HEK293 (cell line): Measurements from ENCODE around the gene ANXA2.

Experiments used
- KLF8 ChIP-seq: fragments of 450-650 bp; formaldehyde crosslinking; IDR thresholded peaks from 2 replicates; pipeline ENCODE4 v1.5.1; 2016; ENCODE audit warnings: missing biosample characterization, missing genetic modification characterization
- RBAK ChIP-seq: fragments of 450-650 bp; formaldehyde crosslinking; IDR thresholded peaks from 2 replicates; pipeline ENCODE4 v1.5.1; 2016; ENCODE audit warnings: missing biosample characterization, missing genetic modification characterization
- SCRT2 ChIP-seq: fragments of 450-650 bp; formaldehyde crosslinking; IDR thresholded peaks from 2 replicates; pipeline ENCODE4 v1.5.1; 2016; ENCODE audit warnings: missing biosample characterization, missing genetic modification characterization
- TCF7L2 ChIP-seq: IDR thresholded peaks from 2 replicates; pipeline ENCODE4 v1.6.1; 2011; ENCODE audit warnings: low read depth, mild to moderate bottlenecking, inconsistent platforms, low read length, moderate library complexity, borderline replicate concordance
- ZNF202 ChIP-seq: fragments of 450-650 bp; formaldehyde crosslinking; IDR thresholded peaks from 2 replicates; pipeline ENCODE4 v1.5.1; 2016; ENCODE audit warnings: missing biosample characterization, missing genetic modification characterization, borderline replicate concordance
- ZNF404 ChIP-seq: fragments of 450-650 bp; formaldehyde crosslinking; IDR thresholded peaks from 2 replicates; pipeline ENCODE4 v1.5.1; 2017; ENCODE audit warnings: missing biosample characterization, missing genetic modification characterization
- ZNF555 ChIP-seq: fragments of 450-650 bp; formaldehyde crosslinking; conservative IDR thresholded peaks from 2 replicates; pipeline ENCODE4 v1.5.1; 2017; ENCODE audit warnings: missing biosample characterization, mild to moderate bottlenecking, missing genetic modification characterization, inconsistent platforms
- ZNF707 ChIP-seq: fragments of 450-650 bp; formaldehyde crosslinking; IDR thresholded peaks from 2 replicates; pipeline ENCODE4 v1.5.1; 2016; ENCODE audit warnings: missing biosample characterization, missing genetic modification characterization
- ZNF777 ChIP-seq: fragments of 450-650 bp; formaldehyde crosslinking; IDR thresholded peaks from 2 replicates; pipeline ENCODE4 v1.5.1; 2017; ENCODE audit warnings: missing biosample characterization, missing genetic modification characterization, borderline replicate concordance
- TF ChIP-seq, protein P1 (sequence below): fragments of 450-650 bp; formaldehyde crosslinking; IDR thresholded peaks from 2 replicates; pipeline ENCODE4 v1.5.1; 2016; ENCODE audit warnings: missing biosample characterization, missing genetic modification characterization
- TF ChIP-seq, protein P2 (sequence below): fragments of 450-650 bp; formaldehyde crosslinking; IDR thresholded peaks from 2 replicates; pipeline ENCODE4 v1.5.1; 2016; ENCODE audit warnings: missing biosample characterization, missing genetic modification characterization, low read depth
- TF ChIP-seq, protein P3 (sequence below): fragments of 450-650 bp; formaldehyde crosslinking; IDR thresholded peaks from 2 replicates; pipeline ENCODE4 v1.5.1; 2016; ENCODE audit warnings: missing biosample characterization, missing genetic modification characterization

DNA sequence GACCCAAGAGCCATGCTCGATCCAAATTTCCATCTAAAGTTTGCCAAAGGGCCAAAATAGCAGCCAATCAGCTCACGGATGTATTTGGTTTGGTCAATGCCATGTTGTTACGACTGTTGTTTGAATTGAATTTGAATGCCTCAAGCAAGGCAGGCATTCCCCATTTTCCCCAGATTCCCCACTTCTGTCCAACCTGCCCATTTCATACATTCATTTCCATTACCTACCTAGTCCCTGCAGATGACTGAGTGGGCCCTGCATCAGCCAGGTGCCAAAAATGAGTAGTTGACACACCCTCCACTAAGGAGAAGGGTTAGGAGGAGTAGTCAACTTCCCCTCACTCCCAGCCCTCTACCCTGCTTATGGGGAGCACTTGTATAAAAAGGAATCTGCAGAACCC lies 51.7 kb downstream of the ANXA2 start:
- TF ChIP-seq, protein P1, sequence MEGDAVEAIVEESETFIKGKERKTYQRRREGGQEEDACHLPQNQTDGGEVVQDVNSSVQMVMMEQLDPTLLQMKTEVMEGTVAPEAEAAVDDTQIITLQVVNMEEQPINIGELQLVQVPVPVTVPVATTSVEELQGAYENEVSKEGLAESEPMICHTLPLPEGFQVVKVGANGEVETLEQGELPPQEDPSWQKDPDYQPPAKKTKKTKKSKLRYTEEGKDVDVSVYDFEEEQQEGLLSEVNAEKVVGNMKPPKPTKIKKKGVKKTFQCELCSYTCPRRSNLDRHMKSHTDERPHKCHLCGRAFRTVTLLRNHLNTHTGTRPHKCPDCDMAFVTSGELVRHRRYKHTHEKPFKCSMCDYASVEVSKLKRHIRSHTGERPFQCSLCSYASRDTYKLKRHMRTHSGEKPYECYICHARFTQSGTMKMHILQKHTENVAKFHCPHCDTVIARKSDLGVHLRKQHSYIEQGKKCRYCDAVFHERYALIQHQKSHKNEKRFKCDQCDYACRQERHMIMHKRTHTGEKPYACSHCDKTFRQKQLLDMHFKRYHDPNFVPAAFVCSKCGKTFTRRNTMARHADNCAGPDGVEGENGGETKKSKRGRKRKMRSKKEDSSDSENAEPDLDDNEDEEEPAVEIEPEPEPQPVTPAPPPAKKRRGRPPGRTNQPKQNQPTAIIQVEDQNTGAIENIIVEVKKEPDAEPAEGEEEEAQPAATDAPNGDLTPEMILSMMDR: no peak
- TF ChIP-seq ZNF404: no peak
- TF ChIP-seq SCRT2: no peak
- TF ChIP-seq, protein P2, sequence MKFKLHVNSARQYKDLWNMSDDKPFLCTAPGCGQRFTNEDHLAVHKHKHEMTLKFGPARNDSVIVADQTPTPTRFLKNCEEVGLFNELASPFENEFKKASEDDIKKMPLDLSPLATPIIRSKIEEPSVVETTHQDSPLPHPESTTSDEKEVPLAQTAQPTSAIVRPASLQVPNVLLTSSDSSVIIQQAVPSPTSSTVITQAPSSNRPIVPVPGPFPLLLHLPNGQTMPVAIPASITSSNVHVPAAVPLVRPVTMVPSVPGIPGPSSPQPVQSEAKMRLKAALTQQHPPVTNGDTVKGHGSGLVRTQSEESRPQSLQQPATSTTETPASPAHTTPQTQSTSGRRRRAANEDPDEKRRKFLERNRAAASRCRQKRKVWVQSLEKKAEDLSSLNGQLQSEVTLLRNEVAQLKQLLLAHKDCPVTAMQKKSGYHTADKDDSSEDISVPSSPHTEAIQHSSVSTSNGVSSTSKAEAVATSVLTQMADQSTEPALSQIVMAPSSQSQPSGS: no peak
- no peak for TF ChIP-seq ZNF202 (tag by site-specific recombination)
- TF ChIP-seq ZNF777 (tag by site-specific recombination): no peak
- no peak for TF ChIP-seq KLF8
- TF ChIP-seq RBAK (tag by site-specific recombination): no peak
- TF ChIP-seq, protein P3, sequence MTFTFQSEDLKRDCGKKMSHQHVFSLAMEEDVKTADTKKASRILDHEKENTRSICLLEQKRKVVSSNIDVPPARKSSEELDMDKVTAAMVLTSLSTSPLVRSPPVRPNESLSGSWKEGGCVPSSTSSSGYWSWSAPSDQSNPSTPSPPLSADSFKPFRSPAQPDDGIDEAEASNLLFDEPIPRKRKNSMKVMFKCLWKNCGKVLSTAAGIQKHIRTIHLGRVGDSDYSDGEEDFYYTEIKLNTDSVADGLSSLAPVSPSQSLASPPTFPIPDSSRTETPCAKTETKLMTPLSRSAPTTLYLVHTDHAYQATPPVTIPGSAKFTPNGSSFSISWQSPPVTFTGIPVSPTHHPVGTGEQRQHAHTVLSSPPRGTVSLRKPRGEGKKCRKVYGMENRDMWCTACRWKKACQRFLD: no peak
- no peak for TF ChIP-seq ZNF707
- no peak for TF ChIP-seq TCF7L2
- no peak for TF ChIP-seq ZNF555
